ENCODE data around the gene ADGRD1.

ADGRD1 gene

DNA sequence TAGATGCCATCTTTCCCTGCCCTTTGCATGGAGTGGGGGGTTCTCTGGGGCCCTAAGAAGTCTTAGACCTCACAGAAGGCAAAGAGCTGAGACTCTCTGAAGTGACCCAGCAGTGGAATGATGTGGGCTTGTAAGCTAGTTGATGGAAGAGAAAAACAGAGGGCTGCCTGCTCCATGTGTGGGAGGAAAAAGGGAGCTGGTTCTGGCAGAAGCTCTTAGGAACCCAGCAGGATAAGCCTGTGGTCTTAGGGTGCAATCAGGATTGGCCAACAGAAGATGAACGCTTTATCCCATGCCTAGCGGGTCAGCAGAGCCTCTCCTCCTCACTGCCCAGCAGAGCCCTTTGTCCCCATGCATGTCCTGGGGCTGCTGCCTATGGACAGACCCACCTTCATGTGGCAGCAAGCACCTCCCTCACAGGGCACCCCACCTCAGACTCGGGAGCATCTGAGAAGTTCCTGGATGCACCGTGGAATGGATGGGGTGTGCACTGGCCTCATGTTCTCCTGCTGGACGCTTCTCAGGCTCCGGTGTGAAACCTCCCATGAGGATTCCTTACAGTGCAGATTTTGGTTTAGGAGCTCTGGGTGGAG is 152.7 kb downstream of the ADGRD1 start:
- Histone ChIP-seq H3K4me3 (ENCODE audit: insufficient read depth in 1 of 2, low read depth in 1 of 2, low read length in 2 of 2) (no peak overlapping the region), H3K4me2 (ENCODE audit: low read length, poor library complexity, severe bottlenecking) (no peak overlapping the region), H2BK12ac (ENCODE audit: low read length in 2 of 2) (no peak overlapping the region), H2AK5ac (ENCODE audit: low read length, severe bottlenecking) (no peak overlapping the region), H3K79me1 (replicated peaks; ENCODE audit: low read length, poor library complexity, severe bottlenecking) (no peaks in the 10 kb centered on the region), H3K23ac (ENCODE audit: low read length in 2 of 2) (no peak overlapping the region), H2AFZ (ENCODE audit: low read depth, low read length) (no peak overlapping the region), H3K18ac (ENCODE audit: low read depth in 1 of 2, low read length in 2 of 2) (no peak overlapping the region), H2BK15ac (ENCODE audit: low read depth, poor library complexity, severe bottlenecking) (no peak overlapping the region), H3K27me3 (ENCODE audit: control insufficient read depth in 1 of 2, insufficient read depth in 1 of 2, low read length in 2 of 2) (peaks cover 4 to 13% of the 10 kb centered on the region in 2 experiments), H4K8ac (ENCODE audit: low read length) (no peak overlapping the region), H2BK5ac (ENCODE audit: low read depth, low read length, poor library complexity, severe bottlenecking) (no peak overlapping the region), H3K14ac (ENCODE audit: low read length in 2 of 2) (no peak overlapping the region), H4K91ac (ENCODE audit: low read length) (no peak overlapping the region), H3K4me1 (ENCODE audit: control insufficient read depth, insufficient read depth, low read depth, low read length) (peaks cover 4% of the 10 kb centered on the region), H3K9ac (ENCODE audit: low read length) (no peak overlapping the region), H3K36me3 (ENCODE audit: control insufficient read depth in 1 of 2, insufficient read depth in 2 of 2, low read depth in 1 of 2, low read length in 2 of 2) (no peaks in the 10 kb centered on the region), H2BK120ac (ENCODE audit: low read depth, low read length) (no peak overlapping the region), H3K27ac (ENCODE audit: low read length, poor library complexity, severe bottlenecking) (no peak overlapping the region), H3K4ac (ENCODE audit: low read depth in 1 of 2, low read length in 2 of 2) (no peak overlapping the region), H3K9me3 (ENCODE audit: control insufficient read depth, low read length) (no peaks in the 10 kb centered on the region)
- WGBS: 89% methylated on average over 6 of the region's 6 CpGs
- DNase-seq: no peak

GRCh38 chr12:131108177-131108955 is 154.7 kb downstream of the ADGRD1 start:
- no peaks in the 10 kb centered on the region for H3K9me3 ChIP-seq (ENCODE audit: control insufficient read depth, low read length)
- H3K9ac ChIP-seq (ENCODE audit: low read length): no peak overlapping the region
- H4K8ac ChIP-seq (ENCODE audit: low read length): no peak overlapping the region
- H3K23ac ChIP-seq (ENCODE audit: low read length in 2 of 2): no peak overlapping the region
- no peak overlapping the region for H2BK5ac ChIP-seq (ENCODE audit: low read depth, low read length, poor library complexity, severe bottlenecking)
- H3K4me3 ChIP-seq (ENCODE audit: insufficient read depth in 1 of 2, low read depth in 1 of 2, low read length in 2 of 2): no peak overlapping the region
- H3K27ac ChIP-seq (ENCODE audit: low read length, poor library complexity, severe bottlenecking): no peak overlapping the region
- no peak overlapping the region for H2BK15ac ChIP-seq (ENCODE audit: low read depth, poor library complexity, severe bottlenecking)
- H3K79me1 ChIP-seq (replicated peaks; ENCODE audit: low read length, poor library complexity, severe bottlenecking): no peaks in the 10 kb centered on the region
- no peak overlapping the region for H3K4me2 ChIP-seq (ENCODE audit: low read length, poor library complexity, severe bottlenecking)
- no peak overlapping the region for H3K18ac ChIP-seq (ENCODE audit: low read depth in 1 of 2, low read length in 2 of 2)
- peaks cover 4% of the 10 kb centered on the region for H3K4me1 ChIP-seq (ENCODE audit: control insufficient read depth, insufficient read depth, low read depth, low read length)
- H2BK120ac ChIP-seq (ENCODE audit: low read depth, low read length): no peak overlapping the region
- H2AFZ ChIP-seq (ENCODE audit: low read depth, low read length): no peak overlapping the region
- no peak overlapping the region for H3K14ac ChIP-seq (ENCODE audit: low read length in 2 of 2)
- no peak overlapping the region for H2AK5ac ChIP-seq (ENCODE audit: low read length, severe bottlenecking)
- no peaks in the 10 kb centered on the region for H3K36me3 ChIP-seq (ENCODE audit: control insufficient read depth in 1 of 2, insufficient read depth in 2 of 2, low read depth in 1 of 2, low read length in 2 of 2)
- 84% methylated on average over 10 of the region's 10 CpGs for WGBS
- no peak overlapping the region for H2BK12ac ChIP-seq (ENCODE audit: low read length in 2 of 2)
- DNase-seq: no peak
- no peak overlapping the region for H3K4ac ChIP-seq (ENCODE audit: low read depth in 1 of 2, low read length in 2 of 2)
- peak overlapping the region; percentile 22 for H4K91ac ChIP-seq (ENCODE audit: low read length)
- peaks cover 4 to 13% of the 10 kb centered on the region in 2 experiments for H3K27me3 ChIP-seq (ENCODE audit: control insufficient read depth in 1 of 2, insufficient read depth in 1 of 2, low read length in 2 of 2)

- Histone ChIP-seq H2BK120ac (ENCODE audit: low read depth, low read length) (no peak overlapping the region), H2AFZ (ENCODE audit: low read depth, low read length) (no peak overlapping the region), H3K4ac (ENCODE audit: low read depth in 1 of 2, low read length in 2 of 2) (no peak overlapping the region), H2AK5ac (ENCODE audit: low read length, severe bottlenecking) (no peak overlapping the region), H3K27me3 (ENCODE audit: control insufficient read depth in 1 of 2, insufficient read depth in 1 of 2, low read length in 2 of 2) (peaks cover 4% of the 10 kb centered on the region in 2 experiments), H3K36me3 (ENCODE audit: control insufficient read depth in 1 of 2, insufficient read depth in 2 of 2, low read depth in 1 of 2, low read length in 2 of 2) (no peaks in the 10 kb centered on the region), H3K4me2 (ENCODE audit: low read length, poor library complexity, severe bottlenecking) (no peak overlapping the region), H3K79me1 (replicated peaks; ENCODE audit: low read length, poor library complexity, severe bottlenecking) (no peaks in the 10 kb centered on the region), H3K9me3 (ENCODE audit: control insufficient read depth, low read length) (no peaks in the 10 kb centered on the region), H2BK12ac (ENCODE audit: low read length in 2 of 2) (no peak overlapping the region), H2BK15ac (ENCODE audit: low read depth, poor library complexity, severe bottlenecking) (no peak overlapping the region), H3K23ac (ENCODE audit: low read length in 2 of 2) (no peak overlapping the region), H2BK5ac (ENCODE audit: low read depth, low read length, poor library complexity, severe bottlenecking) (no peak overlapping the region), H3K27ac (ENCODE audit: low read length, poor library complexity, severe bottlenecking) (no peak overlapping the region), H3K18ac (ENCODE audit: low read depth in 1 of 2, low read length in 2 of 2) (no peak overlapping the region), H3K4me3 (ENCODE audit: insufficient read depth in 1 of 2, low read depth in 1 of 2, low read length in 2 of 2) (no peak overlapping the region), H3K4me1 (ENCODE audit: control insufficient read depth, insufficient read depth, low read depth, low read length) (peaks cover 6% of the 10 kb centered on the region), H3K14ac (ENCODE audit: low read length in 2 of 2) (no peak overlapping the region), H4K91ac (ENCODE audit: low read length) (no peak overlapping the region), H4K8ac (ENCODE audit: low read length) (no peak overlapping the region), H3K9ac (ENCODE audit: low read length) (peak overlapping the region; percentile 38)
- 95% methylated on average over 2 of the region's 3 CpGs for WGBS
- DNase-seq: no peak
Measured at GRCh38 chr12:131111446-131111845, 157.7 kb downstream of the ADGRD1 start.

- peak; percentile 3 for DNase-seq
Measured at GRCh38 chr12:131112021-131112420, 158.3 kb downstream of the ADGRD1 start.

More at GRCh38 chr12:131112021-131112420, 158.3 kb downstream of the ADGRD1 start:
- Histone ChIP-seq H4K91ac (ENCODE audit: low read length) (no peak overlapping the region), H3K9ac (ENCODE audit: low read length) (peak overlapping the region; percentile 38), H2BK12ac (ENCODE audit: low read length in 2 of 2) (no peak overlapping the region), H3K4me2 (ENCODE audit: low read length, poor library complexity, severe bottlenecking) (no peak overlapping the region), H3K79me1 (replicated peaks; ENCODE audit: low read length, poor library complexity, severe bottlenecking) (no peaks in the 10 kb centered on the region), H2BK5ac (ENCODE audit: low read depth, low read length, poor library complexity, severe bottlenecking) (no peak overlapping the region), H3K4me1 (ENCODE audit: control insufficient read depth, insufficient read depth, low read depth, low read length) (peaks cover 6% of the 10 kb centered on the region), H3K14ac (ENCODE audit: low read length in 2 of 2) (no peak overlapping the region), H2BK15ac (ENCODE audit: low read depth, poor library complexity, severe bottlenecking) (no peak overlapping the region), H3K27me3 (ENCODE audit: control insufficient read depth in 1 of 2, insufficient read depth in 1 of 2, low read length in 2 of 2) (peaks cover 0 to under 1% of the 10 kb centered on the region in 2 experiments), H3K18ac (ENCODE audit: low read depth in 1 of 2, low read length in 2 of 2) (no peak overlapping the region), H4K8ac (ENCODE audit: low read length) (no peak overlapping the region), H2AK5ac (ENCODE audit: low read length, severe bottlenecking) (no peak overlapping the region), H3K27ac (ENCODE audit: low read length, poor library complexity, severe bottlenecking) (no peak overlapping the region), H3K4ac (ENCODE audit: low read depth in 1 of 2, low read length in 2 of 2) (no peak overlapping the region), H2AFZ (ENCODE audit: low read depth, low read length) (no peak overlapping the region), H3K23ac (ENCODE audit: low read length in 2 of 2) (no peak overlapping the region), H3K4me3 (ENCODE audit: insufficient read depth in 1 of 2, low read depth in 1 of 2, low read length in 2 of 2) (no peak overlapping the region), H3K36me3 (ENCODE audit: control insufficient read depth in 1 of 2, insufficient read depth in 2 of 2, low read depth in 1 of 2, low read length in 2 of 2) (no peaks in the 10 kb centered on the region), H2BK120ac (ENCODE audit: low read depth, low read length) (no peak overlapping the region), H3K9me3 (ENCODE audit: control insufficient read depth, low read length) (no peaks in the 10 kb centered on the region)
- WGBS: 59% methylated on average over 1 of the region's 1 CpG
